HG03280 (cell line): ENCODE data around the gene PSME3IP1.

ENCODE experiments used
- ATAC-seq: cut with Tn5 transposase; IDR thresholded peaks from one replicate; pipeline ENCODE4 v1.9.1; 2021; ENCODE audit warnings: mild to moderate bottlenecking, moderate library complexity; ENCODE audit not compliant: unreplicated experiment

The PSME3IP1 gene

DNA sequence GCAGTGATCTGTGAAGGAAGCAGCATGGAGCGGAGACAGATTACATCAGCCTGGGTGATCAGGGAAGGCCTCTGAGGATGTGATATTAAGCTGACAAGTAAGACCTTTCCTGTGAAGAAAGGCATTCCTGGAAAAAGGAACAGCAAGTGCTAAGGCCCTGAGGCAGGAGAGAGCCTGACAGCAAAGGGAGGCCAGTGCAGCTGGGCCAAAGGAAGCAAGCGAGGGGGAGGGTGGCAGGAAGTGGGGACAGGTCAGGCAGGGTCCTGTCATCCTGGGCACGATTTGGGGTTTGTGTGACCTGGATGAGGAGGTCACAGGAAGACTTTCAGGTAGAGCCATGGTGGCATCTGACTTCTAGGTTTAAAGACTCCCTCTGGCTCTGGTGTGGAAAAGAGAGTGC lies 81.1 kb downstream of the PSME3IP1 start:
- no peak for ATAC-seq

DNA sequence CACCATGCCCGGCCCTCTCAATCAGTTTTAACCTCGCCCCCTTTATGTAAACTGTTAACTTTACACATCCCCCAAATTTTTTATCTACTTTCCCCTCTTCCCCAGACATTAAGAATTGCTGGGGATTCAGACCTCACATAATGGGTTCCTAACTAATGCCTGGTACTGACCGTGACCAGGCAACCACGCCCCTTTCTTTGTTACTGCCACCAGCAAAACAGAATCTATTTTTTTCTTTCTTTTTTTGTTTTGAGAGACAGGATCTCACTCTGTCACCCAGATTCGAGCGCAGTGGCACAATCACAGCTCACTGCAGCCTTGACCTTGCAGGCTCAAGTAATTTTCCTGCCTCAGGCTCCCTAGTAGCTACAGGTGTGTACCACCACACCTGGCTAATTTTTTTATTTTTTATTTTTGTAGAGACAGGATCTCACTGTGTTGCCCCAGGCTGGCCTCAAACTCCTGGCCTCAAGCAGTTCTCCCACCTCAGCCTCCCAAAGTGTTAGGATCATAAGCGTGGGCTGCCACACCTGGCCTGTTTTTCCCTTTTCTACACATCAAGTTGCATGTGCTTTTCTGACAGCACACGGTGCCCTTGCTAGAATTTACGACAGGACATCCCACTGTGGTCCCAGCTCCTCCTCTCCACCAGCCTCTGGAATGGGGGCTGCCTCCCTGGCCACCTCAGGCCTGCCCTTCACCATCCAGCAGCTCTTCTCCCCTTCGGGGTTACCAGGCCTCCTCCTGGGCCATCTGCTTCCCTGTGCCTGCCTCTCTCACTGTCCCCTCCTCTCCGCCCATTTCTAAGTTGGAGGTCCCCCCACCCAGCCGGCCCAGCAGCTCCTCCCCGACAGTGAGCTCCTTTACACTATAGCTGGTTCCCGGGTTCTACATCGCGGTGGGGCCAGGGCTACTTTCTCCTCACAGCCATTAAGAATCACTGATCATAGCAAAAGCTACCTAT lies 82.7 kb downstream of the PSME3IP1 start:
- ATAC-seq, result no peak
